Activated CD4-positive, alpha-beta T cell treated with anti-CD3 and anti-CD28 coated beads, Interleukin-2, amount 50 U/mL, for 16 hours (primary cell): ENCODE results near the gene SATB1.

Experiments used
- DNase-seq: peaks from one replicate; pipeline ENCODE4 v3.0.0-alpha.2; 2020

Gene SATB1

GRCh38 chr3:18428991-18429745 lies 4.0 kb upstream of the SATB1 start:
- no peak for DNase-seq

GRCh38 chr3:18428036-18428435 lies 2.9 kb upstream of the SATB1 start:
- no peak for DNase-seq

- no peak for DNase-seq
Observed at GRCh38 chr3:18426597-18427193, 1.6 kb upstream of the SATB1 start.

- peak; percentile 70 for DNase-seq
Observed at GRCh38 chr3:18425641-18426257, 610 bp upstream of the SATB1 start.

- no peak for DNase-seq
Observed at GRCh38 chr3:18424213-18424728, 868 bp downstream of the SATB1 start.

- peak; percentile 79 for DNase-seq
Observed at GRCh38 chr3:18423401-18424212, 1.5 kb downstream of the SATB1 start.

- no peak for DNase-seq
Observed at GRCh38 chr3:18422972-18423371, 2.2 kb downstream of the SATB1 start.

- no peak for DNase-seq
Observed at GRCh38 chr3:18420555-18420954, 4.6 kb downstream of the SATB1 start.

- DNase-seq, result no peak
Observed at GRCh38 chr3:18419232-18419631, 5.9 kb downstream of the SATB1 start.

- DNase-seq, result no peak
Observed at GRCh38 chr3:18417904-18418572, 7.1 kb downstream of the SATB1 start.

GRCh38 chr3:18416332-18416731 lies 8.8 kb downstream of the SATB1 start:
- no peak for DNase-seq

GRCh38 chr3:18415839-18416238 lies 9.3 kb downstream of the SATB1 start:
- DNase-seq, result no peak

- no peak for DNase-seq
Observed at GRCh38 chr3:18415167-18415566, 10.0 kb downstream of the SATB1 start.

GRCh38 chr3:18412684-18413083 lies 12.5 kb downstream of the SATB1 start:
- no peak for DNase-seq

- DNase-seq, result no peak
Observed at GRCh38 chr3:18411541-18411940, 13.6 kb downstream of the SATB1 start.

GRCh38 chr3:18410205-18410604 lies 14.9 kb downstream of the SATB1 start:
- DNase-seq, result no peak

GRCh38 chr3:18409266-18409665 lies 15.9 kb downstream of the SATB1 start:
- no peak for DNase-seq

GRCh38 chr3:18405141-18405540 lies 20.0 kb downstream of the SATB1 start:
- no peak for DNase-seq

GRCh38 chr3:18403061-18403460 lies 22.1 kb downstream of the SATB1 start:
- DNase-seq, result no peak

GRCh38 chr3:18402239-18402799 lies 22.8 kb downstream of the SATB1 start:
- DNase-seq, result no peak

- no peak for DNase-seq
Observed at GRCh38 chr3:18401300-18401961, 23.7 kb downstream of the SATB1 start.

GRCh38 chr3:18398448-18398847 lies 26.7 kb downstream of the SATB1 start:
- DNase-seq, result no peak
